GM10266 (cell line): Measurements from ENCODE around the gene LAMA2.

ENCODE experiments used
- DNase-seq: peaks from one replicate; pipeline ENCODE4 v3.0.0; 2012; ENCODE audit errors: extremely low spot score
- CTCF ChIP-seq: IDR thresholded peaks from 2 replicates; pipeline ENCODE4 v1.5.1; 2012; ENCODE audit warnings: mild to moderate bottlenecking, low read depth; ENCODE audit not compliant: control insufficient read depth, insufficient read depth; ENCODE audit errors: missing control alignments

Gene LAMA2

GRCh38 chr6:129486327-129486726 is 603.4 kb downstream of the LAMA2 start:
- TF ChIP-seq CTCF, result no peak
- DNase-seq, result no peak

GRCh38 chr6:129488313-129488712 is 605.4 kb downstream of the LAMA2 start:
- DNase-seq, result no peak
- TF ChIP-seq CTCF, result no peak

- TF ChIP-seq CTCF, result no peak
- DNase-seq, result no peak
Measured at GRCh38 chr6:129489215-129489765, 606.4 kb downstream of the LAMA2 start.

- peak; percentile 55 for DNase-seq
- no peak for TF ChIP-seq CTCF
Measured at GRCh38 chr6:129490521-129491255, 607.8 kb downstream of the LAMA2 start.

GRCh38 chr6:129491436-129491835 is 608.5 kb downstream of the LAMA2 start:
- TF ChIP-seq CTCF, result no peak
- no peak for DNase-seq

GRCh38 chr6:129492260-129492659 is 609.3 kb downstream of the LAMA2 start:
- no peak for TF ChIP-seq CTCF
- no peak for DNase-seq

GRCh38 chr6:129493354-129493902 is 610.5 kb downstream of the LAMA2 start:
- no peak for TF ChIP-seq CTCF
- DNase-seq, result no peak
